GM12892 (cell line): ENCODE data around the gene GNAS.

Experiments used
- POLR2A ChIP-seq: IDR thresholded peaks from 2 replicates; pipeline ENCODE4 v1.6.1; 2011; ENCODE audit warnings: low read depth, low read length, control low read depth
- POLR2AphosphoS5 ChIP-seq: IDR thresholded peaks from 2 replicates; pipeline ENCODE4 v1.6.1; 2011; ENCODE audit warnings: low read depth, low read length, control low read depth

GRCh38 chr20:58918621-58919020, 66.1 kb downstream of the GNAS start:
- TF ChIP-seq POLR2A (no peak), POLR2AphosphoS5 (no peak)
